ENCODE data around the gene DHCR7. TPM values are rescaled to one million over a fixed set of nuclear protein-coding genes. Genes with fewer than 3 reads are reported as not detected.

Gene DHCR7
- total RNA-seq, 4 donors from 2014 or later: 7.1 to 24.1 (median 17.8) TPM

DNA sequence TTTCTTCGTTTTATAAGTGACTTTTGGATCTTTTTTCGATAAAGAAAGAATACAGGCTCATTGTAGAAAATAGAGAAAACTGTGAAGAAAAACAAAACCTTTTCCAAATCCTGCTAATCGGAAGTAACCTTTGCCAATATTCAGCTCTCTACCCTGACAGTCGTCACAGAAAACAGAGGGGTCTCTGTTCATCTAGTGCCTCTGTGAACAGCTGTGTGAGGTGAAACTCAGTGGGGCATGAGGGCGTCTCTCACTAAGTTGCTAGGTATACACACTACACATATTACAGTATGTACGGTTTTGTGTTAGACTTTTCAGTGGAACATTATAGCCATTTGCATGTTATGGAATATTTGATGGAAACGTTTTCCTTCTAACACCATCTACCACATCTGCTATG, 39.4 kb downstream of the DHCR7 start:
- no peak for TF ChIP-seq POLR2A (IDR thresholded peaks at IDR 0.05)
- TF ChIP-seq, protein P1, sequence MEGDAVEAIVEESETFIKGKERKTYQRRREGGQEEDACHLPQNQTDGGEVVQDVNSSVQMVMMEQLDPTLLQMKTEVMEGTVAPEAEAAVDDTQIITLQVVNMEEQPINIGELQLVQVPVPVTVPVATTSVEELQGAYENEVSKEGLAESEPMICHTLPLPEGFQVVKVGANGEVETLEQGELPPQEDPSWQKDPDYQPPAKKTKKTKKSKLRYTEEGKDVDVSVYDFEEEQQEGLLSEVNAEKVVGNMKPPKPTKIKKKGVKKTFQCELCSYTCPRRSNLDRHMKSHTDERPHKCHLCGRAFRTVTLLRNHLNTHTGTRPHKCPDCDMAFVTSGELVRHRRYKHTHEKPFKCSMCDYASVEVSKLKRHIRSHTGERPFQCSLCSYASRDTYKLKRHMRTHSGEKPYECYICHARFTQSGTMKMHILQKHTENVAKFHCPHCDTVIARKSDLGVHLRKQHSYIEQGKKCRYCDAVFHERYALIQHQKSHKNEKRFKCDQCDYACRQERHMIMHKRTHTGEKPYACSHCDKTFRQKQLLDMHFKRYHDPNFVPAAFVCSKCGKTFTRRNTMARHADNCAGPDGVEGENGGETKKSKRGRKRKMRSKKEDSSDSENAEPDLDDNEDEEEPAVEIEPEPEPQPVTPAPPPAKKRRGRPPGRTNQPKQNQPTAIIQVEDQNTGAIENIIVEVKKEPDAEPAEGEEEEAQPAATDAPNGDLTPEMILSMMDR (IDR thresholded peaks at IDR 0.05): no peak
- no peak overlapping the region for H3K27ac ChIP-seq
- no peaks in the 10 kb centered on the region for H3K9me3 ChIP-seq
- intact Hi-C loops (cut with DNase I; ENCODE audit: low total_unique reads): no loop called here
- H3K36me3 ChIP-seq: no peaks in the 10 kb centered on the region
- no peaks in the 10 kb centered on the region for H3K27me3 ChIP-seq
- H3K4me3 ChIP-seq: no peak overlapping the region
- DNase-seq: no peak
- H3K4me1 ChIP-seq: no peaks in the 10 kb centered on the region

DNA sequence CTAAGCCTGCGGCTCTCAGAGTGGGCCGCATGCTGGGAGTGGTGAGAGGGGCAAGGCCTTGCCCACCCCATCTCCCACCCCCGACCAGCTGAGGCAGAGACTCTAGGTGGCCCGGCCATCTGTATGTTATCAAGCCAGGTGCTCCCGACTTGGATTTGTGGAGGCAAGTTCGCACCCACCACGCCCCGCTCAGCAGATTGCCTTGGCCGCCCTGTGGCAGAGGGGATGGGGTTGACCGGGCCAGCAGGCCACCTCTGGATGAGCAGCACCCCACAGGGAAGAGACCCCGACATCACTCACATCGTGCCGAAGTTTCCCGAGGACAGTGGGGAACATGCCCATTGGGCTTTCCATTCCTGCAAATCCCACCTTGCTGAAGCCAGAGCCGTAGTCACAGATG, 40.8 kb downstream of the DHCR7 start:
- intact Hi-C loops (cut with DNase I; ENCODE audit: low total_unique reads): no loop called here
- Histone ChIP-seq H3K4me1 (no peaks in the 10 kb centered on the region), H3K36me3 (no peaks in the 10 kb centered on the region), H3K27ac (no peak overlapping the region), H3K27me3 (no peaks in the 10 kb centered on the region), H3K4me3 (no peak overlapping the region), H3K9me3 (no peaks in the 10 kb centered on the region)
- no peak for DNase-seq
- TF ChIP-seq POLR2A (IDR thresholded peaks at IDR 0.05): no peak
- TF ChIP-seq, protein P1 (IDR thresholded peaks at IDR 0.05): no peak

DNA sequence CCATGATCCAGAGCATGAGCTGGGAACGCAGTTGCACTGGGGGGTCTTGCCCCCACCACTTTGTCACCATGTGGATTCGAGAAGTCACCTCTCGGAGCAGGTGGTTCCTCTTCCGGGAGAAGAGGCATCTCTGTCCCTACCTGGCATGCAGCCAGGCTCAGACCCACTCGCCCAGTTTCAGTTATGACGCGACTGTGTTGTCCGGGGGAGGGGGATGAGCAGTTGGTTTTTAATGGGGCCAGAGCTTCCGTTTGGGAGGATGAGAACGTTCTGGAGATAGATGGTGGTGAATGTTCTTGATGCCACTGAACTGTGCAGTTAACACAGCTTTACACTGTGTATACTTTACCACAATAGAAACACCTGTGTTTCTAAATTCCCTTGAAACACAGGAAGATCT, 41.5 kb downstream of the DHCR7 start:
- no peak for TF ChIP-seq POLR2A (IDR thresholded peaks at IDR 0.05)
- TF ChIP-seq, protein P1 (IDR thresholded peaks at IDR 0.05): no peak
- no peaks in the 10 kb centered on the region for H3K9me3 ChIP-seq

DNA sequence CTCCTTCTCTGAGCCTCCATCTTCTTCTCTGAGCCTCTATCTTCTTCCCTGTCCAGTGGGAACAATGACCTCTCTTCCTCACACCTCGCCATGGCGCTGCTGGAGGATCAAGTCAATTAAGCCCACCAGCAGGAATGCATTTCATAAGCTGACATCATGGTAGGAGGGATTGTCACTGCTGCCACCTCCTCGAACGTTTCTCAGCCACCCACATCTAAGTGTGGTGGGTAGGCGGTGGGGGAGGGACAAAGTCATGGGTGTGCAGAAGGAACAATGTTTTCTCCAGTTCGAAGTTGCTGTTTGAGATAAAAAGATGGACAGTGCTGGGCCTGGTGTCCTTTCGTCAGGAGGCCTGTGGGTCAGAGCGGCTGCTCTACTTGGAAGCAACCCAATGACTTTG, 44.0 kb downstream of the DHCR7 start:
- no peaks in the 10 kb centered on the region for H3K4me1 ChIP-seq
- no peak for TF ChIP-seq POLR2A (IDR thresholded peaks at IDR 0.05)
- TF ChIP-seq, protein P1 (IDR thresholded peaks at IDR 0.05): no peak
- H3K9me3 ChIP-seq: no peaks in the 10 kb centered on the region
- no peaks in the 10 kb centered on the region for H3K27me3 ChIP-seq
- no peak for DNase-seq
- no peak overlapping the region for H3K4me3 ChIP-seq
- H3K36me3 ChIP-seq: no peaks in the 10 kb centered on the region
- intact Hi-C loops (cut with DNase I; ENCODE audit: low total_unique reads): no loop called here
- no peak overlapping the region for H3K27ac ChIP-seq

More for the DNA sequence above, 41.5 kb downstream of the DHCR7 start:
- no peaks in the 10 kb centered on the region for H3K27me3 ChIP-seq
- DNase-seq: no peak
- intact Hi-C loops (cut with DNase I; ENCODE audit: low total_unique reads): no loop called here
- H3K36me3 ChIP-seq: no peaks in the 10 kb centered on the region
- H3K4me1 ChIP-seq: no peaks in the 10 kb centered on the region
- no peak overlapping the region for H3K27ac ChIP-seq
- no peak overlapping the region for H3K4me3 ChIP-seq

DNA sequence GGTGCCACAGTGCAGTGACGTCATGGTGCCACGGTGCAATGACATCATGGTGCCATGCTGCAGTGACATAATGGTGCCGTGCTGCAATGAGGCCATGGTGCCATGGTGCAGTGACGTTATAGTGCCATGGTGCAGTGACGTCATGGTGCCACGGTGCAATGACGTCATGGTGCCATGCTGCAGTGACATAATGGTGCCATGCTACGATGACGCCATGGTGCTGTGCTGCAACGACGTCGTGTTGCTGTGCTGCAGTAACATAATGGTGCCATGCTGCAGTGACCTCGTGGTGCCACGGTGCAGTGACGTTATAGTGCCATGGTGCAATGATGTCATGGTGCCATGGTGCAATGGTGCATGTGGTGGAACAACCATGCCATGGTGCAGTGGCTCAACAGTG, 45.3 kb downstream of the DHCR7 start:
- intact Hi-C loops (cut with DNase I; ENCODE audit: low total_unique reads): no loop called here
- no peak for DNase-seq

More for the DNA sequence above, 45.3 kb downstream of the DHCR7 start:
- Histone ChIP-seq H3K4me3 (no peak overlapping the region), H3K9me3 (no peaks in the 10 kb centered on the region), H3K27me3 (no peaks in the 10 kb centered on the region), H3K27ac (no peak overlapping the region), H3K4me1 (no peaks in the 10 kb centered on the region), H3K36me3 (no peaks in the 10 kb centered on the region)
- TF ChIP-seq, protein P1 (IDR thresholded peaks at IDR 0.05): no peak
- no peak for TF ChIP-seq POLR2A (IDR thresholded peaks at IDR 0.05)

Measured in uterus (tissue), 4 donors.